Stromal cell of bone marrow (primary cell): ENCODE data around the gene HOXA10.

Source experiments
- DNase-seq: peaks from one replicate; pipeline ENCODE4 v3.0.0-alpha.2; 2012; ENCODE audit warnings: low read depth

Gene HOXA10

DNA sequence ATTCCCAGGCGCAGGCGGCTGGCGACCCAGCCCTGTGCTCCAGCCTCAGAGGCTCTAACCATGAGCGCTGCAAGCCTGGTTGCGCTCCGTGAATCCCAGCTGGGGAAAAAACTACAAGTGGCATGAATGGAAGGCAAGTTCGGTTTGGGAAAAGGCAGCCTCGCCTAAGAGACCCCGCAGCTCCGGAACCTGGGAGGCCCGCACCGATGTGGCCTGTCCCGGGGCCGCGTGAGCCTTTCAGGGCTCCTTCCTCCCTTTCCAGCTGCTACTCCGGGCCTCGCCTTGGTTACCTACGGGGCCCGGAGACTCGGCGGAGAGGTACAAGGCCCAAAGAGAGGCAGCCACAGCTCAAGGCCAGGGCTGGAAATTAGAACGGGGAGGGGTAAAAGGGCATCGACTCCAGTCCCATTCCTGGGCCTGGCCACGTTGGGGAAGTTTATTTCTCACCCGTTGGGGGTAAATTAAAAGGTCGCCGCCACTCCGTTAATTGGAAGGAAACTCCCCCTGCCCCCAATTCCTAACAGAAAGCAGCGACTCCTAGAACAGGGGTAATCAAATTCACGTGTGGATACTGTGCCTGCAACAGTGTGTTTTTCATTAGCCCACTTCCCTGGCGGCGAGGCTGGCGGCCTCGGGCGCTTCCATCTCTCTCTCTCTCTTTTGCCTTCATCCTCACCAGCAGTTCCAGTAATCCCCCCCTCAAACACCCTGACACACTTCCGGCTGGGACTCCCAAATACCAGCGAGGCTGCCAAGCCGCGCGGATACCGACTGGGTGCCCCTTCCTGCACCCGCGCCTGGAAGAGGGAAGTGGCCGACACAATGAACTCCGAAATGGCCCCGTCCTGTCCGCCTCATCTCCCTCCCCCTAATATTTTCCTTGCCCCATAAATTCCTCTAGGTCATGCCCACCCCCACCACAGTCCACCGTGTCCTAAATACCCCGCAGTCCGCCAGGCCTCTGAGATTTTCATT is 7.3 kb downstream of the HOXA10 start:
- DNase-seq: no peak

GRCh38 chr7:27165996-27166530 is 8.1 kb downstream of the HOXA10 start:
- no peak for DNase-seq

GRCh38 chr7:27165089-27165995 is 8.8 kb downstream of the HOXA10 start, which contains the start of gene HOXA9:
Gene HOXA9 (minus strand): TSS chr7:27165537. CDS start chr7:27165457, 80 bp downstream.
- peak; percentile 94 for DNase-seq

DNA sequence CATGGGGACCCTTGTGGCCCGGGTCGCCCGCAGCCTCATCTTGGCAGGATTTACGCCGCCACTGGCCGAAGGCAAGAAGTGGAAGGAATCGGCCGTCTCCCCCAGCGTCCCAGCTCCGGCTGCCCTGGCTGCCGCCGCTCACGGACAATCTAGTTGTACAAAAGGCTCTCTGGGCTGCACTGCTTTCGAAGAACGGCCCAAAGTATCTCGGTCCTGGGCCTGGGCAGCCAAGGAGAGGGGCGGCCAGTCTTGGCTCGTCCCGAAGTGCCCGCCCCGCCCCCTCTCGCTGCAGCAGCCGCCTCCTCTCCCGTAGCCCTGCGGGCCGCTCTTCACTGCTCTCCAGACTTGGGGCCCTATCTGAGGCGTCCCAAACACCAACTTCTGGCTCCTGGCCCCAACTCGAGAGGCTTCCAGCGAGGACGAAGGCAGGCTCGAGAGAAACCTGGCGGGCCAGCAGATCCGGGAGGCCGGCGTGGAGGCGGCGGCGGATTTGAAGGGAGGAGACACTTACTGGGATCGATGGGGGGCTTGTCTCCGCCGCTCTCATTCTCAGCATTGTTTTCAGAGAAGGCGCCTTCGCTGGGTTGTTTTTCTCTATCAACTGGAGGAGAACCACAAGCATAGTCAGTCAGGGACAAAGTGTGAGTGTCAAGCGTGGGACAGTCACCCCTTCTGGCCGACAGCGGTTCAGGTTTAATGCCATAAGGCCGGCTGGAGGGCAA is 9.6 kb downstream of the HOXA10 start:
- no peak for DNase-seq

DNA sequence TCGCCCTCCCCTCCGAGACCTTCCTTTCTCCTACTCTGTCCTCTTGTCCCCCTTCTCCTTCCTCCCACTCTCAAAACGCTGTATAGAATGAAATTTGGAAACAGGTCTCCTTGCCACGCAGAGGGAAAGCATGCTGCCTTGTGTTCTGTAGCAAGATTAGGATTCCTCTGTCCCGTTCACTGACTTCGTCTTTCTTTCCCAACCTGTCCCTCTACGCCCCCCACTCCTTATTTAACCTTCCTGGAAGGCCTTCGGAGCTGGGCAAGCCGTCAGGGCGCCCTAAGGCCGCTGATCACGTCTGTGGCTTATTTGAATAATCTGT is 10.1 kb downstream of the HOXA10 start:
- no peak for DNase-seq

DNA sequence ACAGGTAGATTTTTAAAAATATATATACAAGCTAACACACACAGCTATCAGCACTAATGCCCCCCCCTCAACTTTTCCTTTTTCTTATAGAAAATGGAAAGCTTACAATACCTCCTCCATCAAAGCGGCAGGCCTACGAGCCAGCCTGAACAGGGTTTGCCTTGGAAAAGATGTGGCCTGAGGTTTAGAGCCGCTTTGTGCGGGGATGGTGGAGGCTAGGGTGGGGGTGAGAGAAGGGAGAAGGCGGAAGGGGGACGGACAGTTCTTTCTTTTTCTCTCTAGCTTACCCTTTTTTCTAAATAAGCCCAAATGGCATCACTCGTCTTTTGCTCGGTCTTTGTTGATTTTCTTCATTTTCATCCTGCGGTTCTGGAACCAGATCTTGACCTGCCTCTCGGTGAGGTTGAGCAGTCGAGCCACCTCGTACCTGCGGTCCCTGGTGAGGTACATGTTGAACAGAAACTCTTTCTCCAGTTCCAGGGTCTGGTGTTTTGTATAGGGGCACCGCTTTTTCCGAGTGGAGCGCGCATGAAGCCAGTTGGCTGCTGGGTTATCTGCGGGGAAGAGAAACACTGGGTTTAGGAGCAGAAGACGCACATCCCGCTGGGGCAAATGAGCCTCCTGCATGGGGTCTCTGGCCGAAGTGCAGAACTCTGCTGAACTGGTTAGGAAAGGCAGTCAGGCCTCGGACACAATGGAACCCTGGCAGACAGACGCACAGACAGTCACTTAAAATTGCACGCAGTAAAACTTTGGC is 10.7 kb downstream of the HOXA10 start:
- no peak for DNase-seq

DNA sequence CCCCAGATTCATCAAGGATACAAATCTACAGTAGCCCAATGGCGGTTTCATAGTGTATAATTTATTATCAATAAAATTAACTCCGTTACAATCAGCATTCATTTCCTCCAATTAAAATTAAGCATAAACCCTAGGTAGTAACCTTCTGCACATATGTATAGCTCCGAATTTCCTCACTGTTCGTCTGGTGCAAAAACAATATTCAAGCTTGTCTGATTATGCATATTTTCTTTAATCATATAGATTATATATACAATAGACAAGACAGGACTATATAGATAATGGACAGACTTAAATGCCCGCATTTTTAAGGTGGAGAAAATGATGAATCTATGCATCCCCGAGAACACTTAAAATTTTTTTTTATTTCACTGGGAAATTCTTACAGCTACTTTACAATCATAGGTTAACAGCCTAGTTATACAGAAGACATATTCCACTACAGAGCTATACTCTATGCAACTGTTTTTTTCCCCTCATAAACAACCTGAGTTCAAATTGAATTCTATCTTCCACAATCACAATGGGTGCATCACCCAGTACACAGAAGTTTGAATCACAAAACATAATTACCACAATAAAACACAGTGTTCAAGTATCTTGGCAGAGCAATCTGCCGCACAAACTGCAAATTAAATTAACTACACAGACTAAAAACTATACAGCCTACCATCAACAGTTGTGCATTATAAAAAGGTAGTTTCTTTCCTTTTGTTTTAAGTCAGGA is 11.4 kb downstream of the HOXA10 start:
- DNase-seq: no peak

- DNase-seq: no peak
Observed at GRCh38 chr7:27161721-27162560, 12.2 kb downstream of the HOXA10 start.

DNA sequence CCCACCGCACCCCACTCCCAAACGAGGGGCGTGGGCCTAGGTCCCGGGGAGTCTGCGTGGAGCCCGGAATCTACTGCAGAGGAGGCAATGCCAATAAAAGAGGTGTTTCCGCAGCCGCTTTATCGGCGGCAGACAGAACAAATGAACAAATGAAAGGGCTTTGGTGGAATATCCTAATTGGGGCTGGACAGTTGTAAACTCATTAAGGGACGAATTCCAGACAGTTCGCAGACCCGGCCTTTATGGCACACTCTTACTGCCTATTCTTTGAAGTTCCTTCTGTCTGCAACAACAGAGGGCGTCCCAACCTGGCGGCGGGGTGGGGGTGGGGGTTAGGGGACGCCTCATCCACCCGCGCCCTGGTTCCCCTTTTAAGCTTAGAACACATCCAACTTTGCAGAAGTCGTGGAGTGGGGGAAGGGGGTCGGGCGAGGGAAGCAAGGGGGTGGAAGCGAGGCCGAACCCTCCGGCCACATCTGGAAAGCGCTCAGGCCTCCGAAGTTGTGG is 12.9 kb downstream of the HOXA10 start:
- DNase-seq: no peak

- DNase-seq: no peak
Observed at GRCh38 chr7:27160546-27161213, 13.4 kb downstream of the HOXA10 start.

DNA sequence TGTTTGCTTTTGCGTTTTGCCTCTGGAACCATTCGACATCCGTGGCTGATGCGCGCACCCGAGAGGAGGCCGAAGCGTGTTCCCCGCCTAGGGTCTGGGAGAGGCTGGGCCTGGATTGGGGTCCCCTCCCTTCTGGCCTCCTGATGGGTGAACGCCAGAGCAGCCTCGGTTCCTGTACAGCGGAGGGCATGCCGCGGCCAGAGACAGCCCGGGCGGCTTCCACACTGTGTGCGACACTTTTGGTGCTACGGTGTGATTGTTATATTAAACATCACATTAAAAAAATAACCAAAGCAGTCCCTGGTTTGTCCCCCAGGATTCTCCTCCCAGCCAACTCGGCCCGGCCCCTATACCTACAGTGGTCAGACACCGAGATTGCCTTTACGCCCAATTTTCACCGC is 14.0 kb downstream of the HOXA10 start:
- DNase-seq: no peak

DNA sequence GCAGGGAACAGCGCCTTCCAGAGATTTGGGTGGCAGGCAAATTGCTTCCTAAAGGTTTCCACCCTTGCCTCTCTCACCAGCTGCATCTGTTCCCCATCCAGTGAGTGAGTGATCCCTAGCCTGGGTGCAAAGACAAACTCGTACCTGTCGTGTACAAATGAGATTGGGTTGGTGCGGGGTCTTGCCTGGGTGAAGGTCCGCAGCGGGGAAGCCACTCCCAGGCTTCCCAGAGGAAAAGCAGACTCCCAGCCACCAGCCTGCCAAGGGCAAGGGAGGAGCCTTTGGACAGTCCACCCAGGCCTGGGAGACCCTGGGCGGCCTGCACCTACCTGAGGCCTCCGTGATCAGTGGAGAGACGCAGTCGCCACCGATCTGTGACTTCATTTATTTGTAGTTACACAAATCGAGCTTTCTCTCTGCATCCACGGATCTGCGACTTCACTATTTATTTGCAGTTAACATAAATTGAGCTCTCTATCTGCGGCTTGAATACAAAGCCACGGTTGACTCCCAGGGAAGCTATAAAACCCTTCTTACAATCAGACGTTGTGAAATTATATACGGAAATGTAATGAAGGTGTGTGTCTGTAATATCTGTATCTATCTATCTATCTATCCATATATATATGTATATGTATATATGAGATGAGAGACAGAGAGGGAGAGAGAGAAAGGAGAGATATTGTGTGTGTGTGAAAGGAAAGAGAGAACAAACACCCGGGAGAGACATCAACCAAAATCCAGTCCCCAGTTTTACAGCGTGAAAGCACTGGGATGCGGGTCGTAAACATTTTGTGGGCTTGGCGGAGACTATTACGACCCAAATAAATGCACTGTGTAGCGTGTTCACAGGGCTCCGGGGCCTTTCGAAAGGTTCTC is 14.6 kb downstream of the HOXA10 start:
- DNase-seq: no peak

- DNase-seq: no peak
Observed at GRCh38 chr7:27158436-27159265, 15.5 kb downstream of the HOXA10 start.

DNA sequence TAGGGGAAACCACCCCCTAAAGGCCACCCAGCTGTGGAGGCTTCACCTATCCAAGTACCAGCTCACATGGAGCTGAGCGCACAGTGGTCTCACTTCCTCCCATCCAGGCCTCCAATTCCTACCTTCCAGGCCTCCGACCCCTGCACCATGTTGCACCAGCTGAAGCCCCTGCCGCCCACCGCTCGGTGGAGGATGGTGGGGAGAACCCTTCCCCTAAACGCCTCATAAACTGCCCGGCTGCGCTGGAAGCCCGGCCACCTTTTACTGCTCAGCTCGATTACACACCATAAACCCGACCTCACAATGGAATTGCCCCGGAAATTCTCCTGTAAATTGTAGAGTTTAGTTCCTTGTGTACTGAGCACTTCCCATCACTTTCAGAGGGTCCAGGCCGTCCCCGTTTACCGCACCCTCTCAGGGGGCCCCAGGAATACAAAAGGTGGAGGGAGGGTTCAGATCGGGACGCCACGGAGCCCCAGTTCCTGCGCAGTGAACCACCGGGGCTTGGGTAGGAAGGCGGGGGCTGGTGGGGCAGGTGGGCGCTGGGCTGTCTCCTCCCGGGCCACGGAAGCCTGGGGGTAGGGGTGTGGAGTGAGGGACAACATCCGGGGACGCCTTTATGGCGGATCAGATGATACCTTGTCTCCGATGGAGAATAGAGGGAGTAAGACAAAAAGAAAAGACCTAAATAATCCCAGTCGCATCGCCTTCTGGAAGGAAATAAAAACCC is 16.3 kb downstream of the HOXA10 start:
- DNase-seq: no peak

DNA sequence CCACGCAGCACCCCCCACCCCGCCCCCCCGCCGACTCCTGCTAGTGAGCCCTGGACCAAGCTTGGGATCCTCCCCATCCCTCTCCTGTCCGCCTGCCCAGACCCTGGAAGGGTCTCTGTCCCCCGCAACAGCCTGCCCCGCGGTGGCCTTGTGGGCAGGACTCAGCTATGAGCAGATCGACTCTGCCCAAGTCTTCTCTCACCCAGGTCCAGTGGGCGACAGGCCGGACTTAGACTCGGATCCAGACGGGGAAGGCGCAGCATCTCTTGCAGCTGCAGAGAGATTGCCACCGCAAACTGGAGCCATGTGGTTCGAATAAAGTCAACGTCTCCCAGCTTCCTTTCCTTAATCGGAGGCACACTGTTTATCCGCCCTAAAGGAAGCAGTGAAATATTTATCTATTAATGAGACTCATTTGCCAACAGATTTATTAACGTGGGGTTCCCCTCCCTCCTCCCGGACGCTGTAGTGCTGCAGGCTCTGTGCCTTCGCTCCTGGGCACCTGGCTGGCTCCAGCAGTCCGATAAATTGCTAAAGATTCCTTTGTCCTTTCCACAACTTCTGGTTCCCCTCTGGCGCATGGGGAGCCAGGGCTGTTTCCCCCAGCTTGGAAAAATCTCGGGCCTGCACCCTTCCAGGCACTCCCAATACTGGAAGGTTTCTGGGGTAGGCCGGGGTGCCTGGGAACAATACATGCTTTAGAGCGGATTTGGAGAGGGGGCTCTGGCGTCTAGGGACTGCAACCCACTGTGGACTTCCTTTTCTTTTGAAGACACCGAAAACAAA is 17.0 kb downstream of the HOXA10 start:
- DNase-seq: no peak
